Lower lobe of right lung (tissue), 2 donors: ENCODE measurements around the gene YPEL2. TPM values are rescaled to one million over a fixed set of nuclear protein-coding genes. Genes with fewer than 3 reads are reported as not detected.
"Not testable (repeated sequence)": the region's sequence is repeated elsewhere in the genome, so short reads cannot be mapped to it uniquely, and the experiment has no call there.

Source experiments
- ATAC-seq, 2 donors: fragments of 200-7000 bp; cut with Tn5 transposase; one replicate each; pipeline ENCODE4 v1.9.1; 2020 to 2022; ENCODE audit warnings: mild to moderate bottlenecking in 2 of 2, moderate library complexity in 2 of 2
- DNase-seq: peaks from one replicate; pipeline ENCODE4 v3.0.0-alpha.2; 2020
- H3K27ac ChIP-seq: fragments of 200-600 bp; one replicate; pipeline ENCODE4 v1.8.0; 2022
- H3K27me3 ChIP-seq: fragments of 200-600 bp; one replicate; pipeline ENCODE4 v1.8.0; 2022; ENCODE audit warnings: low read depth
- H3K36me3 ChIP-seq: fragments of 200-600 bp; one replicate; pipeline ENCODE4 v1.8.0; 2022; ENCODE audit warnings: mild to moderate bottlenecking
- H3K4me1 ChIP-seq: fragments of 200-600 bp; one replicate; pipeline ENCODE4 v1.8.0; 2022
- H3K4me3 ChIP-seq: fragments of 200-600 bp; one replicate; pipeline ENCODE4 v1.8.0; 2022; ENCODE audit warnings: mild to moderate bottlenecking
- H3K9me3 ChIP-seq: fragments of 200-600 bp; one replicate; pipeline ENCODE4 v1.8.0; 2022
- intact Hi-C: fragments of 100-400 bp; cut with DNase I; formaldehyde crosslinking; loops from one replicate; pipeline ENCODE4 v1.11.0; 2022
- total RNA-seq: library from RNA; stranded (reverse); fragmentation: NEBNext Ultra II Directional; extraction: Animal tissue kit (Norgen Biotek cat#: 25700); gene quantifications from one replicate; pipeline ENCODE4 v1.2.1, GENCODE V29; 2021
- TF ChIP-seq, protein P1 (sequence below): fragments of 200-600 bp; IDR thresholded peaks from one replicate; pipeline ENCODE4 v1.8.0; 2022; ENCODE audit warnings: antibody characterized with exemption, mild to moderate bottlenecking
- donor health status: DM: no; HTN: yes; CAD: no; lungs with severe emphysema.

The YPEL2 gene
- total RNA-seq, 1 donor from 2014 or later: 22.9 TPM

DNA sequence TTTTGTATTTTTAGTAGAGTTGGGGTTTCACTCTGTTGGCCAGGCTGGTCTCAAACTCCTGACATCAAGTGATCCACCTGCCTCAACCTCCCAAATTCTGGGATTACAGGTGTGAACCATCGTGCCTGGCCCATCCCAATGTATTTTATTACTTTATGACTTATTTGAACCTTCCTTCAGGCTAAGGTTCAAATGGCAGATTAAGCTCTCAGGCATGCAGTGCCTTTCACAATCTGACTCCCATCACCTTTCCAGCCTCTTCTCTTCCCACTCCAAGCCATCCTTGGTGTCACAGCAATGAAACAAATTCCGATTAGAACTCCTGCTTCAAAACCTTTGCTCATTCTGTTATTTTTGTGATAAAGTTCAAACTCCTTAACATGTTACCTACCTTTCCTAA lies 26.6 kb upstream of the YPEL2 start:
- intact Hi-C loops: no loop called here
- no peaks in the 10 kb centered on the region for H3K27me3 ChIP-seq
- TF ChIP-seq, protein P1, sequence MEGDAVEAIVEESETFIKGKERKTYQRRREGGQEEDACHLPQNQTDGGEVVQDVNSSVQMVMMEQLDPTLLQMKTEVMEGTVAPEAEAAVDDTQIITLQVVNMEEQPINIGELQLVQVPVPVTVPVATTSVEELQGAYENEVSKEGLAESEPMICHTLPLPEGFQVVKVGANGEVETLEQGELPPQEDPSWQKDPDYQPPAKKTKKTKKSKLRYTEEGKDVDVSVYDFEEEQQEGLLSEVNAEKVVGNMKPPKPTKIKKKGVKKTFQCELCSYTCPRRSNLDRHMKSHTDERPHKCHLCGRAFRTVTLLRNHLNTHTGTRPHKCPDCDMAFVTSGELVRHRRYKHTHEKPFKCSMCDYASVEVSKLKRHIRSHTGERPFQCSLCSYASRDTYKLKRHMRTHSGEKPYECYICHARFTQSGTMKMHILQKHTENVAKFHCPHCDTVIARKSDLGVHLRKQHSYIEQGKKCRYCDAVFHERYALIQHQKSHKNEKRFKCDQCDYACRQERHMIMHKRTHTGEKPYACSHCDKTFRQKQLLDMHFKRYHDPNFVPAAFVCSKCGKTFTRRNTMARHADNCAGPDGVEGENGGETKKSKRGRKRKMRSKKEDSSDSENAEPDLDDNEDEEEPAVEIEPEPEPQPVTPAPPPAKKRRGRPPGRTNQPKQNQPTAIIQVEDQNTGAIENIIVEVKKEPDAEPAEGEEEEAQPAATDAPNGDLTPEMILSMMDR: no peak

DNA sequence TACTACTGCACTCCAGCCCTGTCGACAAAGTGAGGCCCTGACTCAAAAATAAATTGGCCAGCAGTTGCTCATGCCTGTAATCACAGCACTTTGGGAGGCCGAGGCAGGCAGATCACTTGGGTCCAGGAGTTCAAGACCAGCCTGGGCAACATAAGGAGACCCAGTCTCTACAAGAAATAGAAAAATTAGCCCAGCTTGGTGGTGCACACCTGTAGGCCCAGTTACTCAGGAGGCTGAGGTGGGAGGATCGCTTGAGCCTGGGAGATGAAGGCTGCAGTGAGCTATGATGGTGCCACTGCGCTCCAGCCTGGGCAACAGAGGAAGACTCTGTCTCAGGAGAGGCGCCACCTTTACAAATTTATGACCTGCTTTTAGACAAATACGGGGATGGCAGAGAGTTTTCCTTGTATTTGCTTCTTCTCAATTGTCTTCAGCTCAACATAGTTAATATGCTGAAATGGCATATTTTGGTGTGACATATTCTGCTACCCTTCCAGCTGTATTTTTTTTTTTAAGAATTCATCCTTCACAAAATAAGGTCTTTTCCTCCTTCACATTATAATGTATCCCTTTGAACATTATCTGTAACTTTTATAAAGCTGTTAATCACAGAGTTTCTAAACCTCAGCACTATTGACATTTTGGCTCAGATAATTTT lies 21.1 kb upstream of the YPEL2 start:
- Histone ChIP-seq H3K36me3 (no peaks in the 10 kb centered on the region), H3K4me1 (no peaks in the 10 kb centered on the region), H3K9me3 (no peaks in the 10 kb centered on the region), H3K27me3 (no peaks in the 10 kb centered on the region), H3K27ac (no peak overlapping the region), H3K4me3 (no peak overlapping the region)
- TF ChIP-seq, protein P1: no peak
- intact Hi-C loops: loop anchor here (10.0 kb wide), 1 partner anchor 134 kb away; no protein-coding TSS in a partner anchor
- DNase-seq (no peak), ATAC-seq (no peak)

More for the DNA sequence above, 26.6 kb upstream of the YPEL2 start:
- no peak overlapping the region for H3K4me3 ChIP-seq
- H3K36me3 ChIP-seq: no peaks in the 10 kb centered on the region
- no peak for DNase-seq
- ATAC-seq: no peak
- H3K27ac ChIP-seq: no peak overlapping the region
- no peaks in the 10 kb centered on the region for H3K4me1 ChIP-seq
- H3K9me3 ChIP-seq: no peaks in the 10 kb centered on the region

DNA sequence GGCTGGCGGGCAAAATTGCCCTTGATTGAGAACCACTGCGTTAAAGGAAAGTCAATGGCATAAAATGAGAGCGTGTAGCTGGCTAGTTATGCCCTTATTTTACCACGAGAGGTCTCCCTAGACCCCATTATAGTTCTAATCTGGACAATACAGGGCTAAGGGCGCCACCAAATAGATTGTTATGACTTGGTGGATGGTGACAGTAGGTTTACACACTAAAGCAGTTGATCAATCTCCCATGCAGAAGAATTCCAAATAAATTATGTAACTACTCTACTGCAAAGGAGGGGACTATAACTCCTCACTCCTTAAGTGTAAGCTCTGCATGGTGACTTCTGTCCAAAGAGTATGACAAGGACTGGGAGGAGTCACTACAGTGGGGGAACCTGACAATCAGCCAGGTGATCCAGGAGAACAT lies 20.4 kb upstream of the YPEL2 start:
- Histone ChIP-seq H3K4me3 (no peak overlapping the region), H3K27ac (no peak overlapping the region), H3K27me3 (no peaks in the 10 kb centered on the region), H3K36me3 (no peaks in the 10 kb centered on the region), H3K4me1 (no peaks in the 10 kb centered on the region), H3K9me3 (no peaks in the 10 kb centered on the region)
- peak; percentile 94 to 95 for ATAC-seq
- no peak for DNase-seq
- TF ChIP-seq, protein P1: peak; percentile 86
- intact Hi-C loops: loop anchor here (10.0 kb wide), 1 partner anchor 134 kb away; no protein-coding TSS in a partner anchor

DNA sequence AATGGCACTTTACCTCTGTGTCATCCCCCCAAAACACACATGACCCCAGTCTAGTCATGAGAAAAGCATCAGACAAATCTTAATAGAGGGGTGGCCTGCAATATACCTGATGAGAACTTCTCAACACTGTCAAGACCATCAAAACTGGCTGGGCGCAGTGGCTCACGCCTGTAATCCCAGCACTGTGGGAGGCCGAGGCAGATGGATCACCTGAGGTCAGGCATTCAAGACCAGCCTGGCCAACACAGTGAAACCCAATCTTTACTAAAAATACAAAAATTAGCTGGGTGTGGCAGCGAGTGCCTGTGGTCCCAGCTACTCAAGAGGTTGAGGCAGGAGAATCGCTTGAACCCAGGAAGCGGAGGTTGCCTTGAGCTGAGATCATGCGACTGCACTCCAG lies 19.9 kb upstream of the YPEL2 start:
- not testable (repeated sequence) for H3K4me3 ChIP-seq, DNase-seq, H3K27me3 ChIP-seq, ATAC-seq, H3K9me3 ChIP-seq, H3K4me1 ChIP-seq, H3K27ac ChIP-seq, H3K36me3 ChIP-seq
- intact Hi-C loops: loop anchor here (10.0 kb wide), 1 partner anchor 133 kb away; no protein-coding TSS in a partner anchor

DNA sequence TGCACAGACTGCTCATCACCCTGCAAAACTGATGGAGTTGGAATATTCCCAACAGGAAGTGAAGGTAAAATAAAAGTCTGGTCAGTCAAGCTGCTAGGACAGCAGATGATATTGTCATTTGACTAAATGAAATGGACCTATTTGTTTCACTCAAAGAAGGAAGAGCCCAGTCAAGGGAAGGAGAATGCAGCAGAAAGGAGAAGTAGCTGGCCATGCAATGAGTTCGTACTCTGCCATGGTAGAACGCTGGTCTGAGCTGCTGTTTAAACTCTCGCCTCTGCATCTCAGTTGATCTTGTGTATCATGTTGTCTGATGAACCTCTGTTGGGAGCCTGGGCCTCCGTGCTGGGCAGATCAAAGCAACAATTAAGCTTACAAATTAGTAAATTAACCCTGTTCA lies 15.6 kb upstream of the YPEL2 start:
- no peaks in the 10 kb centered on the region for H3K4me1 ChIP-seq
- H3K27ac ChIP-seq: no peak overlapping the region
- intact Hi-C loops: loop anchor here (10.0 kb wide), 1 partner anchor 129 kb away; no protein-coding TSS in a partner anchor
- TF ChIP-seq, protein P1: no peak
- H3K36me3 ChIP-seq: no peaks in the 10 kb centered on the region
- no peaks in the 10 kb centered on the region for H3K27me3 ChIP-seq
- H3K4me3 ChIP-seq: no peak overlapping the region
- H3K9me3 ChIP-seq: no peaks in the 10 kb centered on the region
- ATAC-seq (no peak), DNase-seq (no peak)
